GM19023 (cell line): Measurements from ENCODE around the gene ADGRA1.
"Not testable (repeated sequence)": the region's sequence is repeated elsewhere in the genome, so short reads cannot be mapped to it uniquely, and the experiment has no call there.

Experiments
- ATAC-seq: cut with Tn5 transposase; IDR thresholded peaks from one replicate; pipeline ENCODE4 v1.9.1; 2021; ENCODE audit warnings: mild to moderate bottlenecking, moderate library complexity; ENCODE audit not compliant: unreplicated experiment

ADGRA1 gene

DNA sequence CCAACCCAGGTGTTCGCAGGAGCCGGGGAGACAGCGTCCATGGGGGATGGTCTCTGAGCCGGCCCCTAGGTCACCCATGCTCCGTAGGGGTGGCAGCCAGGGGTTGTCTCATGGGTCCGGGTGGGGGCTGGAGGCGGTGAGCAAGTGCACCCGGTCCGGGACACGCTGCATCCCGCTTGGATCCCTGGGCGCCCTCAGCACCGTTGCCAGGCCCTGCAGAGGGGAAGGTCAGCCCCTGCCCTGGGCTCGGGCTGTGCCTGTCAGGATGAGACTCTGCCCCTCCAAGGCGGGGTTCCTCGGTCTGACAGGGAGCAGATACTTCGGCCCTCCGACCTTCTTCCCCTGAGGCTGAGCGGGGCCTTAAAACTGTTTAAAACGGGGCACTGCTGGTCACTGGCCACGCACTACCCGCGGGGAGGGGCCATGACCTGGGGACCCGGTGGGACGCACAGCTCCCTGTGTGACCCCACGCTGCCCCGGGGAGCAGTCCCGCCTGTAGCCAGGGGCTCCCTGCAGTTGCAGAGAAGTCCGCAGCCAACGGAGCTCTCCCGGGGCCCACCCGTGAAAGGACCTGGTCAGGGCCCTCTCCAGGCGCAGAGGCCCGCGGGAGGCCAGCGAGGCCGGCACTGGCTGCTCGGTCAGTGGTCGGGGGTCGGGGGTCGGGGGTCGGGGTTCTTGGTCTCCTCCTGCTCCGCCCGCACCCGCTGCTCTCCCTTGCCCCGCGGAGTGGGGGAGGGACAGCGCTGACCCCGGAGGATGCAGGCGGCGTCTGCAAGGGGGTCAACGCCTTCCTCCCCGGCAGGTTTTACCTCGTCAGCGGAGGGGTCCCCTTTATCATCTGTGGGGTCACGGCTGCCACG lies 38.9 kb downstream of the ADGRA1 start:
- no peak for ATAC-seq

DNA sequence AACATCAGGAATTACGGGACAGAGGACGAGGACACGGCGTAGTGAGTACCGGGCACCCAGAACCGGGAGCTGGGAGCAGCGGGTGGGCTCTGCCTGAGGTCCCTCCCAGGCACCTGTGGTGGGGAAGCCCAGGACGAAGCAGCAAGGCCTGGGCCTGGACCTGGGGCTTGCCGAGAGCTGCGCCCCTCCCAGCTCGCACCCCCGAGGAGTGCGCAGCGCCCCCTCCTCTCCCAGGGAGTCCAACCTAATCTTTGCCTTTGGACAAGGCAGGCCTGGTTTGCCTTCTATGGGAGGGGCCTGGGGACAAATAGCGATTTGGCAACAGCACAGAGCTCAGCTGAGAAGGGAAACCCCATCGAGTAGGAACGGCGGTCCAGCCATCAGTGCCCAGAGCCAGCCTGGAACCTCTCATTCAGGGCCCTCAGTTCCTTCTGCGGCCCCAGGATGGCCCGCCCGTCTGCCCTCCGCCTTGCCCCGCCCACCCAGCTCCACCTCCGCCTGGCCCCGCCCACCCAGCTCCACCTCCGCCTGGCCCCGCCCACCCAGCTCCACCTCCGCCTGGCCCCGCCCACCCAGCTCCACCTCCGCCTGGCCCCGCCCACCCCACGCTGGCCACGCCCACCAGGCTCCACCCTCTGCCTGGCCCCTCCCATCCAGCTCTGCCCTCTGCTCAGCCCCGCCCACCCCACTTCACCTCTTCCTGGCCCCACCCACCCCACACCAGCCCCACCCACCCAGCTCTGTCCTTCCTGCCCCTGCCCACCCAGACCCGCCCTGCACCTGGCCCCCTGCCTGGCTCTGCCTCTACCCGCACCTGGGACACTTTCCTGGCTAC lies 39.8 kb downstream of the ADGRA1 start:
- ATAC-seq = no peak

DNA sequence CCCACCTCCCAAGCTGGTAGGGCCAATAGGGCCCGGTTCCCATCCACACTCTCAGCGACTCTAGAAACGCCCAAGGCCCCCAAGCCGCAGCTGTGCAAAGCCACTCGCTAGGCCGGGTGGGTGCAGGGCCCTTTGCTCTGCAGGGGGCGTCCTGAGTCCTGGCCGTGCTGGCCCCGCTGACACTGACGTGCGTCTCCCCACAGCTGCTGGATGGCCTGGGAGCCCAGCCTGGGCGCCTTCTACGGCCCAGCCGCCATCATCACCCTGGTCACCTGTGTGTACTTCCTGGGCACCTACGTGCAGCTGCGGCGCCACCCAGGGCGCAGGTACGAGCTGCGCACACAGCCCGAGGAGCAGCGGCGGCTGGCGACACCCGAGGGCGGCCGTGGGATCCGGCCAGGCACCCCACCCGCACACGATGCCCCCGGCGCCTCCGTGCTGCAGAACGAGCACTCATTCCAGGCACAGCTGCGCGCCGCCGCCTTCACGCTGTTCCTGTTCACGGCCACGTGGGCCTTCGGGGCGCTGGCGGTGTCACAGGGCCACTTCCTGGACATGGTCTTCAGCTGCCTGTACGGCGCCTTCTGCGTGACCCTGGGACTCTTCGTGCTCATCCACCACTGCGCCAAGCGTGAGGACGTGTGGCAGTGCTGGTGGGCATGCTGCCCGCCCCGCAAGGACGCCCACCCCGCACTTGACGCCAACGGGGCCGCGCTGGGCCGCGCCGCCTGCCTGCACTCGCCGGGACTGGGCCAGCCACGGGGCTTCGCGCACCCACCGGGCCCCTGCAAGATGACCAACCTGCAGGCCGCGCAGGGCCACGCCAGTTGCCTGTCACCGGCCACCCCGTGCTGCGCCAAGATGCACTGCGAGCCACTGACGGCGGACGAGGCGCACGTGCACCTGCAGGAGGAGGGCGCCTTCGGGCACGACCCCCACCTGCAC lies 40.7 kb downstream of the ADGRA1 start:
- no peak for ATAC-seq

DNA sequence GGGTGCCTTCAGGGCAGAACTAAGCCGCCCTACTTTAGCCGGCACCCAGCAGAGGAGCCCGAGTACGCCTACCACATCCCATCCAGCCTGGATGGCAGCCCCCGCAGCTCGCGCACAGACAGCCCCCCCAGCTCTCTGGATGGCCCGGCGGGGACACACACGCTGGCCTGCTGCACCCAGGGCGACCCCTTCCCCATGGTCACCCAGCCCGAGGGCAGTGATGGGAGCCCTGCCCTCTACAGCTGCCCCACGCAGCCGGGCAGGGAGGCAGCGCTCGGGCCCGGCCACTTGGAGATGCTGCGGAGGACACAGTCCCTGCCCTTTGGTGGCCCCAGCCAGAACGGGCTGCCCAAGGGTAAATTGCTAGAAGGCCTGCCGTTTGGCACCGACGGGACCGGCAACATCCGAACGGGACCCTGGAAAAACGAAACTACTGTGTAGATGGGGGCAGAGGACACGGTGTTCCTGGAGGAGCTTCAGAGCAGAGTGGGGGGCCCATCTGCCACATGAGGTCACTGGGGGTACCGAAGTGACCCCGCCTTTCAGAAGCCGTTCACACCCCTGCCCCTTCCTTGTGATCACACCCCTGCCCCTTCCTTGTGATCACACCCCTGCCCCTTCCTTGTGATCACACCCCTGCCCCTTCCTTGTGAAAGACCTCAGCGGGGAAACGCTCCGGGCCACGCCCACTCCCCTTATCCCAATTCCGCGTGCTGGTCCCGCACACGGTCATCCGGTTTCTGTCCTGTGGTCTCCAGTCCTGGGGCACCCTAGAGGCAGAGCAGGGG lies 41.5 kb downstream of the ADGRA1 start:
- no peak for ATAC-seq

DNA sequence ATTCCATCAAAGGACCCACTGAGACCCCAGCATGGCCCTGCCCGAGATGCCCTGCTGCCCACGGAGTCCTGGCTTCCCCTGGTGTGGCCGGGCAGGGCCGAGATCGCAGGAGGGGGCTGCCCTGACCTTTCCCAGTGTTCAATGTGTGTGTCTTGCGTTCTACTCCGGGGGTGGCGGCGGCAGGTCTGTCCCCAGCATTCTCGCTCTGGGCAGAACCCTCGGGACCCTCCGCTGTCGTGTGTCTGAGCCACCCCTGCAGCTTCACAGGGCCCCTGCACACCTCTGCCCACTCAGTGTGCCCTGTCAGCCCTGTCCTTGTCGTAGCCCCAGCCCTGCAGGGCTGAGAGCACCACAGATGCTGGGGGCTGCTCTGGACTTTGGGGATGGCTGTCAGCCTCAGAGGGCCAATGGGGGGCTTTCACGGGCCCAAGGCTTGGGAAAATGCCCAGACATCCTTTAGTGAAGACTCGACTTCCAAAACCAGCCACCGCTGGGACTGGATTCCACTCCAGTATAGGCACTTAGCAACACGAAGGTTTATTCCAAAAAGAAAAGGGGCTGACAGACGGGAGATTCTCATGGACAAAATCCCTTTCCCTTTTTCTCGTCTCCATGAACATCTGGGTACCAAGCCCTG lies 42.3 kb downstream of the ADGRA1 start:
- ATAC-seq = no peak

DNA sequence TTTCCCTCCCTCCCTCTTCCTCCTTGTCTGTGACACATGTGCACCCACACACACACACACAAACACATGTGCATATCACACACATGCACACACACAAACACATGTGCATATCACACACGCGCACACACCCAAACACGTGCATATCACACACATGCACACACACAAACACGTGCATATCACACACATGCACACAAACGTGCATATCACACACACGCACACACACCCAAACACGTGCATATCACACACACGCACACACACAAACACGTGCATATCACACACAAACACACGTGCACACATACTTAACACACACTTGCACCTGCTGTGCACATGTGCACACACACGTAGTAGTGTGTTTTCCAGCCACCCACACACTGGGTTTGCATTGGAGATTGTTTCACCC lies 42.9 kb downstream of the ADGRA1 start:
- no peak for ATAC-seq

DNA sequence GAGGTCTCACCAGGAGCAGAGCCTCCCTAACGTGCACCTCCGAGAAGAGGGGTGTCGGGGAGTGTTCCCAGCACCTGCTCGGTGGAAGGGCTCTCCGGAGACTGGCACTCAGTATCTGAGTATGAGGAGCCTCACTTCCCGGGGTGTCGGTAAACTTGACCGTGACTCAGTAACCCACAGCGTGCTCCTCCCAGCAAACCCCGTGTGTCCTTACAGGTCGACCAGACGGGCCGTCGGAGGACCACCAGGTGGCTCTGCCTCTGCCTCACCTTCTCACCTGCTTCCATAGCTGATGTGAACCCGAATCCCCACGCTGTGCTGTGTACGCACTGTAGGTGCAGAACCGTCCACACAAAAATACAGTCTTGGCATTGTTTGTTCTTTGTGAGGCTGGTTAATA lies 43.3 kb downstream of the ADGRA1 start:
- ATAC-seq = no peak

DNA sequence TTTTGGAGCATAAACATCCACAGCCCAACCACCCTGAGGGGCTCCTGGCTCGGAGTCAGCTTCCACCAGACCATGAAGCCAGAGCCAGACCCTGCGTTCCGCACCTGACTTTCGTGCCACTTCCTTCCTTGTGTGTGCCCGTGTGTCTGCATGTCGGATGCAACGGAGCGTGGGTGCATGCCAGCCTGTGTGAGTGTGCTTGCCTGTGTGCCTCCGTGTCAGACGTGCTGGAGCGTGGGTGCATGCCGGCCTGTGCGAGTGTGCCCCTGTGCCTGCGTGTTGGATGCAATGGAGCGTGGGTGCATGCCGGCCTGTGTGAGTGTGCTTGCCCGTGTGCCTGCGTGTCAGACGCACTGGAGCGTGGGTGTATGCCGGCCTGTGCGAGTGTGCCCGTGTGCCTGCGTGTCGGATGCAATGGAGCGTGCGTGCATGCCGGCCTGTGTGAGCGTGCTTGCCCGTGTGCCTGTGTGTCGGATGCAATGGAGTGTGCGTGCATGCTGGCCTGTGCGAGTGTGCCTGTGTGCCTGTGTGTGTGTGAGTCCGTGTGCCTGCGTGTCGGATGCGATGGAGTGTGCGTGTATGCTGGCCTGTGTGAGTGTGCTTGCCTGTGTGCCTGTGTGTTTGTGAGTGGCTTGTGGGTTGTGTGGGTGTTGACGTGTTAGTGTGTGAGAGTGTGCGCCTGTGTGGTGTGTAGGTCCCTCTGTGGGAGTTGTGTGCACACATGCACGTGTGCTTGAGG lies 44.2 kb downstream of the ADGRA1 start:
- ATAC-seq = no peak

DNA sequence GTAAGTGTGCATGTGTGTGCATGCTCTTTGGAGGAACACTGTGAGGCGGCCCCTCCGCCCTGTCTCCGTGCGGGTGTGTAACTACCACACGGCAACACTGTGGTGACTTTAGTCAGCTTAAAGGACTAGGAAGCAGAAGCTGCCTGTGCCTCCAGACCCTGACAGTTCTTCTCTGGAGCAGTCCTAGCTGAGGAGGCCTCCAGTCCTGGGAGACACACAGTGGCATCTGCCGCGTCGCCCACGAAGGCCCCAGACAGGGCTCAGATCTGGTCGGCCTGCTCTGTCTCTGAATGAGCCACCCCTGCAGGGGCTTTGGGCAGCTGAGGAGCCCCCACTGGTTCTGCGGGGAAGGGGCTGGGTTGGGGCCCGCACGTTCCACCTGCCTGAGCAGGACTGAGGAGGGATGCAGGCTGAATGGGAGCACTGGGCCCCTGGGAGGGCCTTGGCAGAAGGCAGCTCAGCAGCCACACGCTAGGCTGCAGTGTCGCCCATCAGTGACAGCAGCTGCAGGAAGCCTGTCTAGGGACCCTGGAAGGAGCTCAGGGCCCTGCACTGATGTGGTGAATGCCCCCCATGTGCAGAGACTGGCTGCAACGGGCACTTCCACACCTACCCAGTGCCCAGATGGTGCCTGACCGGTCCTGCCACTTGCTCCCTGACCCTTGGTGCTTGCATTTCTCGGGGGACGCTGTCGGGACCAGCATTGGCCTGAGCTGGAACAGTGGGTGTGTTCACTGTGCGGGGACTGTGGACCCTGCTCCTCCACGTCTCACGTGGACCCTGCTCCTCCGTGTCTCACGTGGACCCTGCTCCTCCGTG lies 45.0 kb downstream of the ADGRA1 start:
- no peak for ATAC-seq

DNA sequence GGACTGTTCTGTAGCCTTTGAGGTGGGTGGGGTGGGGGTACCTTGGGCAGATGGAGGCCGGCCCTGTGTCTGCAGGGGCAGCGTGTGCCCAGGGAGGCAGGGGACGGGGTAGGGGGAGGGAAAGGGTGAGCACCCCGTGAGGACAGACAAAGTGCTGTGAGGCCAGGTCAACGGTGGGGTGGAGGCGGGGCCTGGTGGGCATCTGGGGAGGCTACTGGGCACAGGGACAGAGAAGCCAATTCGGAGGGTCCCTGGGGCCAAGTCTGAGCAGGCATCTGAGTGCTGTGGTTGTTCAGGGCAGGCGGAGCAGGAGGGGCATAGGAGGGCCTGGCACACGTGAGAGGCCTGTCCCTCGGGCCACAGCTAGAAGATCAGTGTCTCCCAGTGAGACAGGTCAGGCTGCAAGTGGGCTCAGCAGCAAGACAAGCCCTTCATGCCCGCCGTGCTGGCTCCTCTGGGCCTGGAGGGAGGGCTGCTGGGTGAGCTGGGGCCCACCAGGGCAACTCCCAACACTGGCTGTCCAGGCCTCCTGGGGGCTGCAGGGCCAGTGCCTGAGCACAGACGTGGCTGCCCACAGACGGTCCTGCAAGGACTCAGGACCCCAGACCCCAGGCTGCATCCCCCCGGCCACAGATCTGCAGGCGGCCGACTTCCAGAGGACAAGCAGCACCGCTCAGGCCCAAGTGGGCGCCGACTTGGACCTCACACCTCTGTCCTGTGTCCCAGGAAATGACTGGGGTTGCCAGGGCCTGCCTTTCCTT lies 45.9 kb downstream of the ADGRA1 start:
- ATAC-seq = no peak

DNA sequence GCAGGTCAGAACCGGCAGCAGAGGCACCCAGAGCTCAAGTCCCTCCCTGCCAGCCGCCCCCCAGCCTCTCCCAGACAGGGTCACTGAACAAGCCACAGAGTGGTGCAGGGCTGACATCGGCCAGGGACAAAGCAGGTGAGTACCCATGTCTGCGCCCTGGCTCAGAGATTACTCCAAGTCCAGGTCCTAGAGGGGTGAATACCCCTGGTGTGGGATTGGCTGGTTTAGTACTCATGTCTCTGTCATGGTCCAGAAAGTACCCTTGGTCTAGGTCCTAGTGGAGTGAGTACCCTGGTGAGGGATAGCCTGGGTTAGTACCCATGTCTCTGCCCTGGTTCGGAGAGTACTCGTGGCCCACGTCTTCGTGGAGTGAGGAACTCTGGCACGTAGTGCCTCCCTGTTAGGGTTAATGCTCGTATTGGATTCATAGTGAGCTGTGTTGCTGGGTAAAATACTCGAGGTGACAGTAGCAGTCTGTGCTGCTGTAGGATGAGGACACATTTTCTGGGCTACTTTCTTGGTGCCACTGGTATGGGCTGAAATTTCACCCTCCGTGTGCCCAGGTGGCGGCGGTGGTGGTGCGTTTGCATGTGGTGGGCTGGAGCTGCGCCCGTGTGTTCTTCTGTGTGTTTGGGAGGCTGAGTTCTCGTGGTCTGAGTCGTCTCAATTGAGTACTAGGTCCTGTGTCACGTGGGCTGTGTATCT lies 46.8 kb downstream of the ADGRA1 start:
- ATAC-seq = no peak

DNA sequence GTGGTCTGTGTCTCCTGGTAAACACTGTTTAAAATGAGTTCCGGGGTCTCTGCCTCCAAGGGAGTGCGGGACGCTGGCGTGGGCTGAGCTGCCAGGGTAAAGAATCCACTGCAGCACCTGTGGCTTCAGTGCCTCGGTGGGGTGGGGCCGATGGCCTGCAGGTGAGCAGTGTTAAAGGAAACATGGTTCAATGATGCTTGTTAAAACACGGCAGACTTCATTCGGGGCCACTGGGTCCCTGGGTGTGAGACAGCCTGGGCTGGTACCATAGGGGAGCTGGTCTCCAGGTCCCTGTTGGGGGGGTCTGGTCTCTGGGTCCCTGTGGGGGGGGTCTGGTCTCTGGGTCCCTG lies 47.4 kb downstream of the ADGRA1 start:
- ATAC-seq = no peak

DNA sequence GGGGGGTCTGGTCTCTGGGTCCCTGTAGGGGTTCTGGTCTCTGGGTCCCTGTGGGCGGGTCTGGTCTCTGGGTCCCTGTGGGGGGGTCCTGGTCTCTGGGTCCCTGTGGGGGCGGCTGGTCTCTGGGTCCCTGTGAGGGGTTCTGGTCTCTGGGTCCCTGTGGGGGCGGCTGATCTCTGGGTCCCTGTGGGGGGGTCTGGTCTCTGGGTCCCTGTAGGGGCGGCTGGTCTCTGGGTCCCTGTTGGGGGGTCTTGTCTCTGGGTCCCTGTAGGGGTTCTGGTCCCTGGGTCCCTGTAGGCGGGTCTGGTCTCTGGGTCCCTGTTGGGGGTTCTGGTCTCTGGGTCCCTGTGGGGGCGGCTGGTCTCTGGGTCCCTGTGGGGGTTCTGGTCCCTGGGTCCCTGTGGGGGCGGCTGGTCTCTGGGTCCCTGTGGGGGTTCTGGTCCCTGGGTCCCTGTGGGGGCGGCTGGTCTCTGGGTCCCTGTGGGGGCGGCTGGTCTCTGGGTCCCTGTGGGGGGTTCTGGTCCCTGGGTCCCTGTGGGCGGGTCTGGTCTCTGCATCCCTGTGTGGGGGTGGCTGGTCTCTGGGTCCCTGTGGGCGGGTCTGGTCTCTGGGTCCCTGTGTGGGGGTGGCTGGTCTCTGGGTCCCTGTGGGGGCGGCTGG lies 49.9 kb downstream of the ADGRA1 start:
- not testable (repeated sequence) for ATAC-seq

DNA sequence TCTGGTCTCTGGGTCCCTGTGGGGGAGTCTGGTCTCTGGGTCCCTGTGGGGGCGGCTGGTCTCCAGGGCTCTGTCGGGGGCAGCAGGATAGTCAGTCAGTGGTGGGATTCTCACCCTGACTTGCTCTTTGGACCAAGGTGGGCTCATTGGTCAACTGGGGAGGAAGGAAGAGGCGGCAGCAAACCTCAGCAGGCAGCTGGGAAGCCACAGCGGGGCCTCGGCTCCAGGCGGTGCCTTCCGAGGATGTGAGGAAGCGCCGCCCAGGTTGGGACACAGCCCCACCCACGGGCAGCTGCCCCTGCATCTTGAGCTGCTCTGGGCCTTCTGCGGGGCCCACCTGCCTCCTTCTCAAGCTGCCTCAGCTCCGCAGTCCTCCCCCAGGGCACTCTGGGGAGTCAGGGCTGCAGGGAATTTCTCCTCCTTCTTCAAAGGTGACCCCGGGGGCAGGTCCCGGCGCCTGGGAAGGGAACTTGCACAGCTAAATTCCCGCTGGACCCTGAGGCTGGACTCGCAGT lies 51.9 kb downstream of the ADGRA1 start:
- ATAC-seq = no peak

DNA sequence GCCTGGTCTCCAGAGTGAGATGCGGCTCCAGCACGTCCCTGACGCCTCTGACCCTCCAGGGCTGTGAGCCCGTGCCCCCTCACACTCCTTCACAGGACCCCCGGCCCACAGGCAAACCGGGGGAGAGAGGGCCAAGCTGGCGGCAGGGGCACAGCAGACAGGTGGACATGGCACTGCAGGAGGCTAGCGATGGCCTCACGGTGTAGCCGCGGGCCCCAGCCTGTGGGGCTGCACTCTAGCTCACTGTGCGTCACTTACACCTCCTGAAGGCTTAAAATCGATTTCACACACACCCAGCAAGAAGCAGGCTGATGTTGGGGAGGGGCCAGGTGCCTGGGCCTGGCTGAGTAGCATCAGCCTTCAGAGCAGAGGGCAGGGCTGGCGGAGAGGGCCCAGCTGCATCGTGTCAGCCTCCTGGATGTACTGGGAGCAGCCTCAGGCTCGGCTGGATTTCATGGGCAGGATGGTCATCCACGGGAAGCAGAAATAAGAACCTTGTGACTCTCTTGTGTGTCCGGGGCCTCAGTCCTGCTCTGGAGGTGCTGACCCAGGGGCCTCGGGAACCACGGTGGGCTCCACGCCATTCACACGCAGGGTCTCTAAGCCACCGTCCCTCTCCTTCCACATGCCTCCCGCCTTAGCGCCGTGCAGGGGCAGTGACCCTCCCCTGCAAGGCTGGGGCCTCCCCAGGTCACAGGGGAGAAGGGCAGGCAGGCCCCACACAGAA lies 52.9 kb downstream of the ADGRA1 start:
- ATAC-seq = no peak
